Stimulated activated naive B cell treated with anti-CD40 and anti-IgM and Interleukin-4, amounts not matched to agents 10 μg/mL and 1 μg/mL and 100 μg/mL, for 72 hours (primary cell): ENCODE data around the gene NARS2.
"Not testable (repeated sequence)": the region's sequence is repeated elsewhere in the genome, so short reads cannot be mapped to it uniquely, and the experiment has no call there.

ENCODE experiments used
- ATAC-seq, 2 donors: fragments of 150-1000 bp; cut with Tn5 transposase; replicated peaks; 2 replicates each; pipeline ENCODE4 v1.10.0; 2021; ENCODE audit warnings: moderate library complexity in 1 of 2
- DNase-seq: peaks from one replicate; pipeline ENCODE4 v3.0.0; 2021
- H3K27ac Mint-ChIP-seq: one replicate; pipeline ENCODE4 v1.8.0; 2022; ENCODE audit warnings: mild to moderate bottlenecking, mixed read lengths
- H3K27me3 Mint-ChIP-seq, 2 donors: one replicate each; pipeline ENCODE4 v1.8.0; 2022; ENCODE audit warnings: mixed read lengths in 2 of 2
- H3K36me3 Mint-ChIP-seq, 2 donors: one replicate each; pipeline ENCODE4 v1.8.0; 2022; ENCODE audit warnings: mixed read lengths in 2 of 2, mild to moderate bottlenecking in 1 of 2
- H3K4me1 Mint-ChIP-seq, 2 donors: one replicate each; pipeline ENCODE4 v1.8.0; 2022; ENCODE audit warnings: mixed read lengths in 2 of 2, mild to moderate bottlenecking in 1 of 2
- H3K4me3 Mint-ChIP-seq, 2 donors: one replicate each; pipeline ENCODE4 v1.8.0; 2022; ENCODE audit warnings: mild to moderate bottlenecking in 2 of 2, mixed read lengths in 2 of 2, moderate library complexity in 1 of 2
- H3K9me3 Mint-ChIP-seq, 2 donors: one replicate each; pipeline ENCODE4 v1.8.0; 2022; ENCODE audit warnings: mixed read lengths in 2 of 2, mild to moderate bottlenecking in 1 of 2

NARS2 gene, protein sequence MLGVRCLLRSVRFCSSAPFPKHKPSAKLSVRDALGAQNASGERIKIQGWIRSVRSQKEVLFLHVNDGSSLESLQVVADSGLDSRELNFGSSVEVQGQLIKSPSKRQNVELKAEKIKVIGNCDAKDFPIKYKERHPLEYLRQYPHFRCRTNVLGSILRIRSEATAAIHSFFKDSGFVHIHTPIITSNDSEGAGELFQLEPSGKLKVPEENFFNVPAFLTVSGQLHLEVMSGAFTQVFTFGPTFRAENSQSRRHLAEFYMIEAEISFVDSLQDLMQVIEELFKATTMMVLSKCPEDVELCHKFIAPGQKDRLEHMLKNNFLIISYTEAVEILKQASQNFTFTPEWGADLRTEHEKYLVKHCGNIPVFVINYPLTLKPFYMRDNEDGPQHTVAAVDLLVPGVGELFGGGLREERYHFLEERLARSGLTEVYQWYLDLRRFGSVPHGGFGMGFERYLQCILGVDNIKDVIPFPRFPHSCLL

DNA sequence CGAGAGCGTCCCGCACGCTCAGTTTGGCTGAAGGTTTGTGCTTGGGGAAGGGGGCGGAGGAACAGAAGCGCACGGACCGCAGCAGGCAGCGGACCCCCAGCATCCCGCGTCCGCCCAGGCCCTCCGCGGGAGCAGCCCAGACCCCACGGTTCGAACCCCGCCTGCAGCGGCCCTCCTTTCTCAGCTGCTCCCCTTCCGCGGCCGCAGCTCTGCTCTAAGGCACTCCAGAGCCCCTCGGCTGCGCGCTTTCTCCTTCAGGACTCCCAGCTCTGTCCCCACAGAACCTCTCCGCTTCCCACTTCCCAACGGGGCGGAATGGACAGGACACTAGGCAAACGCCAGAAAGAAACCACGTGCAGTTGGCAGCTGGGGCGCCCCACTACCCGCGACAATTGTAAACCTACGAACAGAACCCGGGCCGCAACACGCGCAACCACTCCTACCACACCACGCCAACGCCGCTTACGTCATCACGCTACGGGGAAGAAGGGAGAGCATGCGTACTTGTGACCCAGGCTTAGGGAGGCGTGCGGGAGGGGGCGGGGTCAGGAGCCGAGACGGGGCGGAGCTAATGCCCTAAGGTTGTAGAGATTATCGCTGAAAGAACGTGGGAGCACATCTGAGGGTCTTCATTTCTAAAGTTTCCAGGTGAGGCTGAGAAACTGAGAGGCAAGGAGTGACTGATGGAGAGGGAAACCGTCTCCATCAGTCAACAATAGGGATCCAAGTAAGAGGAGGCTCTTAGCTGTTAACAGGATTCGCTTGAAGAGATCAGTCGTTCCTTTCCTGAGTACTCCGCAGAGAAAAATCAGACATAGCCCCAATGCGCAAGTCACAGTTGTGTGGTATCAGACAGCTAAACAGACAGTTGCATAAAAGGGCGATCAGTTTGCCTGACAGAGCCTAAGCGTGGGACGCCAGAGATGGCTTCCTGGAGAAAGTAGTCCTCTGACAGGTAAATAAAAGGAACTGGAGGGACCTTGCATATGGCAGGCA, at the start of gene NARS2:
Gene NARS2 (minus strand): TSS at position 479 of the 996 bp plus-strand sequence. CDS start 376 bp downstream, at position 103.
- Mint-ChIP-seq H3K9me3 (peaks cover 0 to 3% of the 10 kb centered on the region in 2 donors), H3K27ac (peak within 1 kb of the TSS; percentile 94), H3K36me3 (peaks cover 10 to 22% of the 10 kb centered on the region in 2 donors), H3K27me3 (no peaks in the 10 kb centered on the region), H3K4me1 (peaks cover 21 to 28% of the 10 kb centered on the region in 2 donors), H3K4me3 (peak within 1 kb of the TSS; percentile 87 to 97)
- peak; percentile 94 to 97 for ATAC-seq
- DNase-seq = peak; percentile 94

DNA sequence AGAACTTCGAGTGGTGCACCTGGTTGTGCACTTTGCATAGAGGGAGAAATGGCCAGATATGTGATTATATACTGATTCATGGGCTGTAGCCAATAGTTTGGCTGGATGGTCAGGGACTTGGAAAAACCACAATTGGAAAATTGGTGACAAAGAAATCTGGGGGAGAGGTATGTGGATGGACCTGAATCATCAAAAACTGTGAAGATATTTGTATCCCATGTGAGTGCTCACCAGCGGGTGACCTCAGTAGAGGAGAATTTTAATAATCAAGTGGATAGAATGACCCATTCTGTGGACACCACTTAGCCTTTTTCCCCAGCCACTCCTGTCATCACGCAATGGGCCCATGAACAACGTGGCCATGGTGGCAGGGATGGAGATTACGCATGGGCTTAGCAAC, 48.0 kb upstream of the NARS2 start:
- Mint-ChIP-seq H3K9me3 (peaks cover 14% of the 10 kb centered on the region in 2 donors), H3K36me3 (peaks cover 8% of the 10 kb centered on the region in 2 donors), H3K4me3 (no peak overlapping the region), H3K27me3 (peaks cover 15 to 33% of the 10 kb centered on the region in 2 donors), H3K4me1 (peaks cover 0 to 6% of the 10 kb centered on the region in 2 donors), H3K27ac (no peak overlapping the region)
- no peak for DNase-seq
- ATAC-seq = no peak

DNA sequence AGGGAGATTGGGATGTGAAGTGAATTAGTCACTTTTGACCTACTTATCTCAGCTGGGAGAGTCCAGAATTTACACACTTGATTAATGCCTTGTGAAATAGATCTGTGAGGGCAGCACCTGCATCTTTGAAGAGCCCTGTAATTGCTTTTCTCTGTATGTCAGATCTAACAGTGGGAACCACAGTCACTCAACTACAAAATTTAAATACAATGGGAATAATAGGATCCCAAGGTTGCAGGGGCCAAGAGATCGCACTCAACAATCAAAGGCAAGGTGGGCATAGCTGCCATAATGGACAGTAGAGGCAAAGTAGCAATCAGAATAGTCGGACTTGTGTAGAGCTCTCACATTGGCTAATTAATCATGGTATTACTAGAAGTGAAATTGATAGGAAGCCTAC, 45.5 kb upstream of the NARS2 start:
- Mint-ChIP-seq H3K4me3 (no peak overlapping the region), H3K9me3 (peaks cover 11 to 13% of the 10 kb centered on the region in 2 donors), H3K27ac (no peak overlapping the region), H3K36me3 (peaks cover 8% of the 10 kb centered on the region in 2 donors), H3K4me1 (peaks cover 0 to 6% of the 10 kb centered on the region in 2 donors), H3K27me3 (peaks cover 11 to 13% of the 10 kb centered on the region in 2 donors)
- no peak for ATAC-seq
- no peak for DNase-seq

DNA sequence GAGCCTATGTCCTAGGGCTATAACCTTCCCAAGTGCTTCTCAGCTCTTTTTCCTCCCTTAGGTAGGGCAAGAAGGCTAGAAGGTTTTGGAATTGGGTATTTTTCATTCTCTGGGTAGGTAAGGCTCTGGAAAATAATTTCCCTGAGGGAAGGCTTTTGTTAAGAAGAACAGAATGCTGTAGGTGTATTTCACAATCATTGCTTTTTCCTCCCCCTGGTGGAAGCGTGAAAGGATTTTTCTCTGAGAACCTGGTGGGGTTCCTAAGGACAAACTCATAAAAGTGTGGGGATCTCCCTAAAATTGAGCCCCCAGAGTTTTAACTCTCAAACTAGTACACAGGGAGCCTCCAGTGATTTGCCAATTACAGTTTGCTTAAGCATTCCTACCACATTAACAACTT, 41.1 kb upstream of the NARS2 start:
- H3K4me3 Mint-ChIP-seq = no peak overlapping the region
- DNase-seq = no peak

DNA sequence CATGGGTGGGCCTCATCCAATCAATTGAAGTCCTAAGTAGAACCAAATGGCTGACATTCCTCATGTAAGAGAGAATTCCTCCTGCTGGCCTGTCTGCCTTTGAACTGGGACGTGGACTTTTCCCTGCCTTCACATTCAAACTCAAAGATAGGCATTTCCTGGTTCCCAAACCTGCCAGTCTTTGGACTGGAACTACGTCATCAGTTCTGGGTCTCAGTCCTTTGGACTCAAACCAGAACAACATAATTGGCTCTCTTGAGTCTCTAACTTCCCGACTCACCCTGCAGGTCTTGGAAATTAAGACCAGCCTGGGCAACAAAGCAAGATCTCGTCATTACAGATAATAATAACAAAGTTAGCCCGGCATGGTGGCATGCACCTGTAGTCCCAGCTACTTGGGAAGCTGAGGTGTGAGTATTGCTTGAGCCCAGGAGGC, 38.7 kb upstream of the NARS2 start:
- H3K27ac Mint-ChIP-seq = no peak overlapping the region
- H3K36me3 Mint-ChIP-seq = no peaks in the 10 kb centered on the region
- DNase-seq (no peak), ATAC-seq (no peak)
- no peak overlapping the region for H3K4me3 Mint-ChIP-seq
- peaks cover 3 to 18% of the 10 kb centered on the region in 2 donors for H3K27me3 Mint-ChIP-seq
- peaks cover 0 to 2% of the 10 kb centered on the region in 2 donors for H3K9me3 Mint-ChIP-seq
- no peaks in the 10 kb centered on the region for H3K4me1 Mint-ChIP-seq

More for the DNA sequence above, 41.1 kb upstream of the NARS2 start:
- no peak for ATAC-seq
- peaks cover 11 to 13% of the 10 kb centered on the region in 2 donors for H3K9me3 Mint-ChIP-seq
- peaks cover 8 to 18% of the 10 kb centered on the region in 2 donors for H3K27me3 Mint-ChIP-seq
- H3K4me1 Mint-ChIP-seq = peaks cover 0 to 6% of the 10 kb centered on the region in 2 donors
- peaks cover 8% of the 10 kb centered on the region in 2 donors for H3K36me3 Mint-ChIP-seq
- no peak overlapping the region for H3K27ac Mint-ChIP-seq

DNA sequence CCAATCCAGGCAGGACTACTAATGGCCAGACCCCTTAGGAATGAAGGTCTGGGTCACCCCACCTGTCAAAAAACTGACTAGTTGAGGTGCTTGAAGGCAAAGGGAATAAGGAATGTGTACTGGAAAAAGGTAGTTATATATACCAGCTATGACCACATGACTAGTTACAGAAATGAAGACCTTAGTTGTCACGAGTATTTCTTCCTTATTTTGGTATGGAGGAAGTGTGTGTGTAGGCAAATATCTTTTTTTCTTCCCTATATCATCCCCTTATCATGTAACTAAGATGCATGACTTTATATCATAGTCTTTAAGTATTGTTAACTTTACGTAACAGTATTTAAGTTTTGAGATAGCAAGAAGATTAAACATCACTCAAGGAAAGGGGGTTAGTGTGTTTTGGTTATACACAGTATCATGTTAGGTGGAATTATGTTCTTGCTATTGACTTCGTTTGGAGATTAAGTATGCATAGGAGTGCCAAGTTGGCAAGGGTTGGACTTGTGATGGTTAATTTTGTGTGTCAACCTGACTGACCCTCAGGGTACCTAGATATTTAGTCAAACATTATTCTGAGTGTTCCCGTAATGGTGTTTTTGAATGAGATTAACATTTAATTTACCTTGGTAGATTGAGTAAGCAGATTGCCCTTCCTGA, 38.2 kb upstream of the NARS2 start:
- Mint-ChIP-seq H3K36me3 (no peaks in the 10 kb centered on the region), H3K27me3 (peaks cover 3 to 18% of the 10 kb centered on the region in 2 donors)

DNA sequence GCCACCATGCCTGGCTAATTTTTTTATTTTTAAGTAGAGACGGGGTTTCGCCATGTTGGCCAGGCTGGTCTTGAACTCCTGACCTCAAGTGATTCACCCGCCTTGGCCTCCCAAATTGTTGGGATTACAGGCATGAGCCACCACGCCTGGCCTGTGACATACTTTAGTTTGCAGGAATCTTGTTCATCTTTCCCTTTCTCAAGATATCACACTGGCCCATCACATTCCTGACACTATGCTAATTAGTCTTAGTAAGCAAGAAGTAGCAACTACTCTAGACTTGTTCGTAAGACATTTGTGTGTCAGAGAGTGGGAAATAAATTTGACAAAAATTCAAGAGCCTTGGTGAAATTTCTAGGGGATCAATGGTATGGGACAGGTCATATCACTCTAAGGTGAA, 34.7 kb upstream of the NARS2 start:
- not testable (repeated sequence) for H3K9me3 Mint-ChIP-seq, H3K27ac Mint-ChIP-seq, H3K4me3 Mint-ChIP-seq, DNase-seq, ATAC-seq, H3K4me1 Mint-ChIP-seq, H3K36me3 Mint-ChIP-seq
- H3K27me3 Mint-ChIP-seq = peaks cover 3 to 20% of the 10 kb centered on the region in 2 donors

More for the DNA sequence above, 38.2 kb upstream of the NARS2 start:
- no peaks in the 10 kb centered on the region for H3K4me1 Mint-ChIP-seq
- no peak overlapping the region for H3K4me3 Mint-ChIP-seq
- H3K27ac Mint-ChIP-seq = no peak overlapping the region
- peaks cover 0 to 2% of the 10 kb centered on the region in 2 donors for H3K9me3 Mint-ChIP-seq
- no peak for DNase-seq
- ATAC-seq = no peak

DNA sequence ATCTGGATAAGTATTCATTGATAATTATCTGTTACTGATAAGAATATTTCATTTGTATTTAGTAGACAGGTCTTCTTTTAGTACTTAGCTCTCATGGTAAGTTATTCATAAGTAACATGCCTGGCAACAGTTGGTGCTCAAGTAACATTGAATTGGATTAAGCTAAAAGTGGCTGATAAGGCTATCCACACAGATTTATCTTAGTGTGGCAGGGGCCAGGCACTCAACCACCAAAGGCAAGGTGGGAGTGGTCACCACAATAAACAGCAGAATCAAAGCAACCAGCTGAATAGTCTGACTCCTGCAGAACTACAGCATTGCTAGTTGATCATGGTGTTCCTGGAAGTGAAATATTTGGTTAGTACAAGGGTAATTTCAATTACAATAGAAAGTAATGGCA, 33.0 kb upstream of the NARS2 start:
- Mint-ChIP-seq H3K4me1 (no peaks in the 10 kb centered on the region), H3K36me3 (no peaks in the 10 kb centered on the region), H3K27ac (no peak overlapping the region), H3K9me3 (peaks cover 0 to 2% of the 10 kb centered on the region in 2 donors), H3K27me3 (peaks cover 7 to 17% of the 10 kb centered on the region in 2 donors), H3K4me3 (no peak overlapping the region)
- ATAC-seq = no peak
- no peak for DNase-seq

DNA sequence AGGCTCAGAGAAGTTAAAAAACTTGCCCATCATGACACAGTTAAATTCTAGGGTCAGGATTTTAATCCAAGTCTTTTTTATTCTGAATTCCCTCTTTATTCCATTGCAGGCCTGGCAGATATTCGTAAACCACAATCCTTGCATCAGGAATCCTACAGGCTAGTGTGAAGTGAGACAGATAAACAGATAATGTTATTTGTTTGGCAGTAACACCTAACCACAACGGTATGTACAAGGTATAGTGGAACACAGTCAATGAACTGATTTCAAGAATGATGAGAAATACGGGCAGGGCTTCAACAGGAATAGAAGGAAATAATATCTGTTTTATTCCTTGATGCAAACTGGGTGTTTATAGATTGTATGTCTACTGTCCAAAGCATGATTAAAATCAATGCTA, 32.0 kb upstream of the NARS2 start:
- Mint-ChIP-seq H3K4me3 (no peak overlapping the region), H3K4me1 (no peaks in the 10 kb centered on the region), H3K27me3 (peaks cover 13 to 27% of the 10 kb centered on the region in 2 donors), H3K27ac (no peak overlapping the region), H3K9me3 (peaks cover 0 to 2% of the 10 kb centered on the region in 2 donors), H3K36me3 (no peaks in the 10 kb centered on the region)
- DNase-seq (no peak), ATAC-seq (no peak)

DNA sequence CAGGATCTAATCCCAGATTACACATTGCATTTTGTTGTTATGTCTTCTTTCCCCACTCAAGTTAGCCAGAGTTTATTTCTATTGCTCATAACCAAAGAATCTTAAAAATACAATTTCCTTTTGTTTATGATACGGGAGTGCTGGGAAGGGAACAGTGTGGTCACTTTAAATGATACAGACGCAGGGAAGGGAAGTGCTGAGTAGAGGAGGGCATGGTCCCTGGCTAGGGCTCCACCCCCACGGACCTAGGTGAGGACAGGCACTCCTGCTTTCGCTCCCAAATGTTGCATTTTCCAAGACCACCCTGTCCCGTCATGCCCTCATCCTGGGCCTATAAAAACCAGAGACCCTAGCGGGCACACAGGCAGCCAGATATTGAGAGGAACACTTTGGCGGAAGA, 30.6 kb upstream of the NARS2 start:
- H3K27me3 Mint-ChIP-seq = peaks cover 23 to 39% of the 10 kb centered on the region in 2 donors
- no peak overlapping the region for H3K4me3 Mint-ChIP-seq
- peaks cover 0 to 2% of the 10 kb centered on the region in 2 donors for H3K9me3 Mint-ChIP-seq
- H3K4me1 Mint-ChIP-seq = no peaks in the 10 kb centered on the region
- DNase-seq (no peak), ATAC-seq (no peak)
- H3K36me3 Mint-ChIP-seq = no peaks in the 10 kb centered on the region
- no peak overlapping the region for H3K27ac Mint-ChIP-seq

DNA sequence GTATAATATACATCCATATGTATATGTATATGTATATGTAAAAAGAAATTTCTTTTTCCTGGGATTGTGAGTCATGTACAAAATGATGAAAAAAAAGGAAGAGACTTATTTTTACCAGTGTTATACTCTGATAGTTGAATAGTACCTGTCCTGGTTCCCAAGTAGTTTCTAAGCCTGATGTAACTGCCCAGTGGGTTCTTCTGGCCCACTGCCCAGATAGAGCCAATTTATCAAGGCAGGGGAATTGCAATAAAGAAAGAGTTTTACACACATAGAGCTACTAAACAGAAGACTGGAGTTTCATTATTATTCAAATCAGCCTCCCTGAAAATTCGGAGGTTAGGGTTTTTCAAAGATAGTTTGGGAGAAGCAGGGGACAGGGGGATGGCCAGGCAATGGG, 29.1 kb upstream of the NARS2 start:
- no peak for DNase-seq
- Mint-ChIP-seq H3K27me3 (peaks cover 31 to 49% of the 10 kb centered on the region in 2 donors), H3K36me3 (no peaks in the 10 kb centered on the region), H3K27ac (no peak overlapping the region), H3K9me3 (peaks cover 0 to 2% of the 10 kb centered on the region in 2 donors), H3K4me1 (no peaks in the 10 kb centered on the region), H3K4me3 (no peak overlapping the region)
- no peak for ATAC-seq

DNA sequence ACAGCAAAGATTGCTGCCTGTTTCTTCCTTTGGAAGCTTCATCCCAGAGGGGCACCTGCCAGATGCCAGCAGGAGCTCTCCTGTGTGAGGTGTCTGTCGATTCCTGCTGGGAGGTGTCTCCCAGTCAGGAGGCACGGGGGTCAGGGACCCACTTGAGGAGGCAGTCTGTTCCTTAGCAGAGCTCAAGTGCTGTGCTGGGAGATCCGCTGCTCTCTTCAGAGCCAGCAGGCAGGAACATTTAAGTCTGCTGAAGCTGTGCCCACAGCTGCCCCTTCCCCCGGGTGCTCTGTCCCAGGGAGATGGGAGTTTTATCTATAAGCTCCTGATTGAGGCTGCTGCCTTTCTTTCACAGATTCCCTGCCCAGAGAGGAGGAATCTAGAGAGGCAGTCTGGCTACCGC, 28.1 kb upstream of the NARS2 start:
- H3K4me1 Mint-ChIP-seq, H3K36me3 Mint-ChIP-seq, DNase-seq, H3K27ac Mint-ChIP-seq, H3K9me3 Mint-ChIP-seq, ATAC-seq, H3K4me3 Mint-ChIP-seq: not testable (repeated sequence)
- H3K27me3 Mint-ChIP-seq = peaks cover 31 to 49% of the 10 kb centered on the region in 2 donors

DNA sequence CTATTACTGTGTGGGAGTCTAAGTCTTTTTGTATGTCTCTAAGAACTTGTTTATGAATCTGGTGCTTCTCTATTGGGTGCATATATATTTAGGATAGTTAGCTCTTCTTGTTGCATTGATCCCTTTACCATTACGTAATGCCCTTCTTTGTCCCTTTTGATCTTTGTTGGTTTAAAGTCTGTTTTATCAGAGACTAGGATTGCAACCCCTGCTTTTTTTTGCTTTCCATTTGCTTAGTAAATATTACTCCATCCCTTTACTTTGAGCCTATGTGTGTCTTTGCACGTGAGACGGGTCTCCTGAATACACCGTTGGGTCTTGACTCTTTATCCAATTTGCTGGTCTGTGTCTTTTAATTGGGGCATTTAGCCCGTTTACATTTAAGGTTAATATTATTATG, 26.4 kb upstream of the NARS2 start:
- not testable (repeated sequence) for H3K9me3 Mint-ChIP-seq, H3K4me3 Mint-ChIP-seq, H3K4me1 Mint-ChIP-seq, H3K36me3 Mint-ChIP-seq, H3K27ac Mint-ChIP-seq, ATAC-seq, DNase-seq
- H3K27me3 Mint-ChIP-seq = peaks cover 31 to 49% of the 10 kb centered on the region in 2 donors

DNA sequence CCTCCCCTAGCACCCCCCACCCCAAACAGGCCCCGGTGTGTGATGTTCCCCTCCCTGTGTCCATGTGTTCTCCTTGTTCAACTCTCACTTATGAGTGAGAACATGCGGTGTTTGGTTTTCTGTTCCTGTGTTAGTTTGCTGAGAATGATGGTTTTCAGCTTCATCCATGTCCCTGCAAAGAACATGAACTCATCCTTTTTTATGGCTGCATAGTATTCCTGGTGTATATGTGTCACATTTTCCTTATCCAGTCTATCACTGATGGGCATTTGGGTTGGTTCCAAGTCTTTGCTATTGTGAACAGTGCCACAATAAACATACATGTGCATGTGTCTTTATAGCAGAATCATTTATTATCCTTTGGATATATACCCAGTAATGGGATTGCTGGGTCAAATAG, 22.9 kb upstream of the NARS2 start:
- not testable (repeated sequence) for ATAC-seq, H3K4me1 Mint-ChIP-seq, H3K27ac Mint-ChIP-seq, H3K4me3 Mint-ChIP-seq, H3K36me3 Mint-ChIP-seq, H3K9me3 Mint-ChIP-seq, DNase-seq
- H3K27me3 Mint-ChIP-seq = peaks cover 29 to 39% of the 10 kb centered on the region in 2 donors
